Cardiac muscle cell (in vitro differentiated cells and primary cell): Measurements from ENCODE around the gene HDAC4. TPM values are rescaled to one million over a fixed set of nuclear protein-coding genes. Genes with fewer than 3 reads are reported as not detected.

Experiments used
- DNase-seq, 2 donors: peaks; one replicate each; pipeline versions ENCODE4 v3.0.0 to v3.0.0-alpha.2; 2010 to 2017; ENCODE audit warnings: low read depth in 1 of 2, low spot score in 1 of 2
- H3K27ac ChIP-seq: fragments of 200-600 bp; sonication (generic); 2 replicates; pipeline ENCODE4 v1.5.1; 2016
- H3K27me3 ChIP-seq: fragments of 200-600 bp; sonication (generic); 2 replicates; pipeline ENCODE4 v1.6.0; 2016; ENCODE audit warnings: control low read depth
- H3K36me3 ChIP-seq: fragments of 200-600 bp; sonication (generic); 2 replicates; pipeline ENCODE4 v1.5.1; 2016; ENCODE audit warnings: control low read depth
- H3K4me1 ChIP-seq: fragments of 200-600 bp; sonication (generic); 2 replicates; pipeline ENCODE4 v1.8.1; 2017; ENCODE audit warnings: low read depth, mild to moderate bottlenecking, mixed run types
- H3K4me3 ChIP-seq: fragments of 200-600 bp; sonication (generic); 2 replicates; pipeline ENCODE4 v1.5.1; 2016; ENCODE audit warnings: mild to moderate bottlenecking
- H3K9me3 ChIP-seq: fragments of 200-600 bp; sonication (generic); 2 replicates; pipeline ENCODE4 v1.5.1; 2017; ENCODE audit warnings: low read depth, mild to moderate bottlenecking, control low read depth
- polyA plus RNA-seq: library from polyadenylated mRNA; unstranded; fragments of >200 nt; fragmentation: Nextera tagmentation; extraction: Ambion mirVana; gene quantifications from 2 replicates; pipeline ENCODE4 v1.2.1, GENCODE V29; 2016
- total RNA-seq: library from RNA; depleted of rRNA; stranded (reverse); fragments of >200 nt; gene quantifications from 2 replicates; pipeline ENCODE4 v1.2.3, GENCODE V29; 2016
- TF ChIP-seq, protein P1 (sequence below): IDR thresholded peaks from 2 replicates; pipeline ENCODE4 v1.5.1; 2012; ENCODE audit warnings: low read depth, mild to moderate bottlenecking, low read length

Gene HDAC4
- total and polyA plus RNA-seq, 2 experiments from 2014 or later, result 7.0 to 41.6 TPM

DNA sequence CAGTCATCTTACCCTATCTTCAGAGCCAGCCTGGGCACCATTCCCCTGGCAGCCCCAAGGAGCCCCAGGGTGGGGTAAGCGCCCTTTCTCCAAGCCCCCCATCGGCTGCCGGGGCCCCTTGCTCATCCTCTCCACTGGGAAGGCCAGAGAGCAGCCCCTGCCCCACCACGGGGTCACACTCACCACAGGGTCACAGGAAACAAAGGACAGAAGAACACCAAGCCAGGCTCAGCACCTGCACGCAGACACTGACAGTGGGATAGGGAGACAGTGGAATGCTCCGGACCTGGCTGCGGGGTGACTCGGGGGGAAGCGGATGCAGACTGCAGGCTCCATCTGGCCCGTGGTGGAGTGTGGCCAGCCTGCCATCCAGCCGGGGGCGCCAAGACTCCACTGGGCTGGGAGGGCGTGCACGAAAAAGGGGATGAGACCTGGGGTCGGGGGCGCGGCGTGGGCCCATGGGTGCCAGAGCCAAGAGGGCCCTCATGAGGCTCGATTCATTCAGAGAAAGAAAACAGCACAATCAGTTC is 21.1 kb downstream of the HDAC4 start:
- no peak for DNase-seq
- H3K4me3 ChIP-seq, result no peak overlapping the region
- H3K27me3 ChIP-seq, result no peaks in the 10 kb centered on the region
- peaks cover 6% of the 10 kb centered on the region for H3K4me1 ChIP-seq
- no peak overlapping the region for H3K27ac ChIP-seq
- TF ChIP-seq, protein P1, sequence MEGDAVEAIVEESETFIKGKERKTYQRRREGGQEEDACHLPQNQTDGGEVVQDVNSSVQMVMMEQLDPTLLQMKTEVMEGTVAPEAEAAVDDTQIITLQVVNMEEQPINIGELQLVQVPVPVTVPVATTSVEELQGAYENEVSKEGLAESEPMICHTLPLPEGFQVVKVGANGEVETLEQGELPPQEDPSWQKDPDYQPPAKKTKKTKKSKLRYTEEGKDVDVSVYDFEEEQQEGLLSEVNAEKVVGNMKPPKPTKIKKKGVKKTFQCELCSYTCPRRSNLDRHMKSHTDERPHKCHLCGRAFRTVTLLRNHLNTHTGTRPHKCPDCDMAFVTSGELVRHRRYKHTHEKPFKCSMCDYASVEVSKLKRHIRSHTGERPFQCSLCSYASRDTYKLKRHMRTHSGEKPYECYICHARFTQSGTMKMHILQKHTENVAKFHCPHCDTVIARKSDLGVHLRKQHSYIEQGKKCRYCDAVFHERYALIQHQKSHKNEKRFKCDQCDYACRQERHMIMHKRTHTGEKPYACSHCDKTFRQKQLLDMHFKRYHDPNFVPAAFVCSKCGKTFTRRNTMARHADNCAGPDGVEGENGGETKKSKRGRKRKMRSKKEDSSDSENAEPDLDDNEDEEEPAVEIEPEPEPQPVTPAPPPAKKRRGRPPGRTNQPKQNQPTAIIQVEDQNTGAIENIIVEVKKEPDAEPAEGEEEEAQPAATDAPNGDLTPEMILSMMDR, result no peak
- no peaks in the 10 kb centered on the region for H3K36me3 ChIP-seq
- no peaks in the 10 kb centered on the region for H3K9me3 ChIP-seq

DNA sequence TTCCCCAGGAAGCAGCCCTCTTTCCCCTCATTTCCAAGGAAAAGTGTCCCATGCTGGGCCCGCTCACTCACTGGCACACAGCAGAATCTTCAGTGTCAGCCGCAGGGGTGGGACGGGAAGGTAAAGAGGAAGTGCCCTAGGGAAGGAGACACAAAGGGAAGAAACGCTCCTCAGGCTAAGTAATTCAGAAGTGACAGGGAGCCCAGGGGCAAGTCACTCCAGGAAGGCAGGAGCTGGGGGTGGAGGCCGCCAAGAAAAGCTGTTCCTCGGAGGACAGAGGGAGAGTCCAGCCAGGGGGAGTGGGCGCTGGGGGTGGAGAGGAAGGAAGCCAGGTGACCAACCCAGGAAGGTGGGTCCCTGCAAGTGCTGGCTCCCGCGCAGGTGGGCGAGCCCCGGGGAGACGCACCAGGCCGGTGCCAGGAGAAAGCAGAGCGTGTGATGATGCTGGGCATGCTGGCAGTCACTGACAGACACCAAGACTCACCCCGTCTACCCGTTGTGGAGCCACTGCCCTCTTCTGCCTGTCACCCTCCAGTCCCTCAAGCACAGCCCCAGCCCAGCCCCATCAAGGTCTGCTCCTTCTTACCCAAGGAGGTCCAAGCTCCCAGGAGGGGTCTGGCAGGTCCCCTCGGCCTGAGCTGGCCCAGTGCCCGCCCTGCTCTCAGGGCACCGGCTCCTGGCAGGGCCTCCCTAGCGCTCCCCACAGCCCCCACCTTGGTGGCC is 21.7 kb downstream of the HDAC4 start:
- Histone ChIP-seq H3K4me1 (peaks cover 6% of the 10 kb centered on the region), H3K27me3 (no peaks in the 10 kb centered on the region), H3K36me3 (no peaks in the 10 kb centered on the region), H3K27ac (no peak overlapping the region), H3K4me3 (no peak overlapping the region), H3K9me3 (no peaks in the 10 kb centered on the region)
- TF ChIP-seq, protein P1, result no peak
- no peak for DNase-seq

DNA sequence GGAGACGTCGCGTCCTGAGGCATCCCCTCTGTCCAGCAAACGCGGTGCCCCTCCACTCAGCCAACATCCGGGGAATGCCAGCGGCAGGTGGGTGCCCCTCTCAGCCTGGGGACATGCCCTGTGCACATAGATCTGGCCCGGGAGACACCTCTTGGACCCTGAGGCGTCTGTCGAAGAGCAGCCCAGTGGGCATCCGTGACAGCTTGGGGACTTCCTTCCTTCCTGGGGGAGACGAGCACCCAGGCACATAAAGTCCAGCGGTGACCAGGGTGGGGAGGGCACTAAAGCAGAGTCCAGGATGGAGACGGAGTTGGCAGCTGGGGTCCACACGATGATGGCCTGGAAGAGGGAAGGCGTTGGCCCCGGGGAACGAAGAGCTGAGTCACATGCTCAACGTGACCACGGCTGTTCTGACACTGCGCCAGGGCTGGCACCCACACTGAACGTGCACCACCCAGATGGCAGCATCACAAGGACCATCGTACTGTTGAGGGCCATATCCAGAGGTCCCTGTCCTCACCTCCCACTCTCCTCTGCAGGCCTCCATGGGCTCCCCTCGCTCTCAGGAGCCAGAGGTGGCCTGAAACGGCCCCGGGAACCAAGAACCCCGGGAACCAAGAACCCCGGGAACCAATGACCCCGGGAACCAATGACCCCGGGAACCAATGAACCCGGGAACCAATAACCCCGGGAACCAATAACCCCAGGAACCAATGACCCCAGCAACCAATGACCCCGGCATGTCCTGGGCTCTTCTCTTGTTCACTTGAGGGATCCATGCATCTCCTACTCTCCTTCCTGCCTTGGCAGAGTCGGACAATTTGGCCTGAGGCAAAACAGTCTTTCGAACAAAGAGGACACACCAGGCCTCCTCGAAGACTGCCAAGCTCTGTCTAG is 22.6 kb downstream of the HDAC4 start:
- no peaks in the 10 kb centered on the region for H3K36me3 ChIP-seq
- TF ChIP-seq, protein P1, result no peak
- H3K4me1 ChIP-seq, result peaks cover 6% of the 10 kb centered on the region
- no peak for DNase-seq
- no peaks in the 10 kb centered on the region for H3K27me3 ChIP-seq
- H3K4me3 ChIP-seq, result no peak overlapping the region
- H3K27ac ChIP-seq, result no peak overlapping the region
- H3K9me3 ChIP-seq, result no peaks in the 10 kb centered on the region

DNA sequence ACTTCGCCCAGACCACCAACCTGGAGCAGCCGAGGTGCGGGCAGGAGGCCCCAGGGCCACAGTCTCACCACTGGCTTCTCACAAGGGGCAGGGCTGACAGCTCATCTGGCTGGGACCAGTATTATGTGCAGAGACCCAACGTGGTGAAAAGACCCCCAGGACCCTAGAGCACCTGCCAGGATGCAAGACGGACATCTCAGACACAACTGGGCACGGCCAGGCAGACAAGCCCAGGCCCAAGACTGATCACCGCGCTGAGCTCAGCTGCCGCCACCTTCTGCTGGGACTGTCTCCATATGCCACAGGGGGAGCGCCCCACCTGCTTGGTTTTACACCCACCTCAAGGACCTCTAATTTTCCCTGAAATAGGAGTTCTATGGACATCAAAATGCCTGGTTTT is 23.2 kb downstream of the HDAC4 start:
- Histone ChIP-seq H3K36me3 (no peaks in the 10 kb centered on the region), H3K4me3 (no peak overlapping the region), H3K27me3 (no peaks in the 10 kb centered on the region), H3K9me3 (no peaks in the 10 kb centered on the region), H3K27ac (no peak overlapping the region), H3K4me1 (peaks cover 6% of the 10 kb centered on the region)
- TF ChIP-seq, protein P1, result no peak
- no peak for DNase-seq

DNA sequence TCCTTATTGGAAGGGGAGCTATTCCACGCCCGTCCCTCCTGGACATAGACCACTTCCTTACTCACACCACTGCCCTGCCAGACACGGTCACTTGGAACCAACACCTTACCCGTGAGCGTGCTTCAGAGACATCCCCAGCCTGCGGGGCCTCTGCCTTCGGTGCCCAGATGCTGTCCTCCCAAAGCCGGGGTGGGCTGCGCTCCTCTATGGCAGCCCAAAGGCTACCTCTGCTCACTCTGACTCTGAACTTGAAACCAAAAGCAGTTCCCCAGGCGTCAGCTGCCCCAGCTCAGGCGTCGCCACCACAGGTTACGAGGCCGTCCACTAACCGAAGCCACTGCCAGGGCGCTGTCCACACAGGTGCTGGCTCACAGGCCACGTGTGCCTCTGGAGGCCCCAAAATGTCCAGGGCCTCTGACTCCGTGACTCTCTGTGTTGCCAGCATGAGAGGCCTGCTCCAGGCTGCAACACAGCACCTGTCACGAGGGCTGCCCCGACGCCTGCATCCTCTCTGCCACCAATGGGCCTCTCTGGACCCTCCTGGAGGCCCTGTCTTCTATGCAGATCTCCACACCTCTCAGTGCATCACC is 23.8 kb downstream of the HDAC4 start:
- DNase-seq, result no peak
- H3K4me3 ChIP-seq, result no peak overlapping the region
- H3K9me3 ChIP-seq, result no peaks in the 10 kb centered on the region
- no peaks in the 10 kb centered on the region for H3K27me3 ChIP-seq
- H3K4me1 ChIP-seq, result peaks cover 4% of the 10 kb centered on the region
- H3K27ac ChIP-seq, result no peak overlapping the region
- TF ChIP-seq, protein P1, result no peak
- H3K36me3 ChIP-seq, result no peaks in the 10 kb centered on the region
